Tibial artery (tissue), 4 donors: Measurements from ENCODE around the gene PMEPA1.

Source experiments
- DNase-seq, 2 donors: peaks; one replicate each; pipeline ENCODE4 v3.0.0-alpha.2; 2019
- H3K27ac ChIP-seq, 2 donors: fragments of 200-600 bp; sonication (generic) in 1 of 2; 1 replicate in 1 of 2; 2 replicates in 1 of 2; pipeline ENCODE4 v1.5.1; 2018 to 2019; ENCODE audit warnings: mild to moderate bottlenecking in 1 of 2
- H3K27me3 ChIP-seq, 2 donors: fragments of 200-600 bp; sonication (generic) in 1 of 2; one replicate each; pipeline versions ENCODE4 v1.5.1 to v1.6.0; 2016 to 2019
- H3K36me3 ChIP-seq, 3 donors: fragments of 200-600 bp; sonication (generic) in 2 of 3; one replicate each; pipeline ENCODE4 v1.5.1; 2016 to 2019; ENCODE audit warnings: mild to moderate bottlenecking in 2 of 3
- H3K4me1 ChIP-seq, 4 donors: fragments of 200-600 bp; sonication (generic) in 2 of 4; 1 replicate in 3 of 4; 2 replicates in 1 of 4; pipeline ENCODE4 v1.5.1; 2016 to 2019
- H3K4me3 ChIP-seq, 2 donors: fragments of 200-600 bp; sonication (generic) in 1 of 2; 1 replicate in 1 of 2; 2 replicates in 1 of 2; pipeline ENCODE4 v1.5.1; 2018 to 2019; ENCODE audit warnings: mild to moderate bottlenecking in 2 of 2
- H3K9me3 ChIP-seq, 3 donors: fragments of 200-600 bp; sonication (generic) in 1 of 3; one replicate each; pipeline ENCODE4 v1.5.1; 2016 to 2019
- CTCF ChIP-seq, 2 experiments: fragments of 200-600 bp in 1 of 2; fragments of 450-650 bp in 1 of 2; IDR thresholded peaks; one replicate each; pipeline ENCODE4 v1.5.1; 2017 to 2019; ENCODE audit warnings: antibody characterized with exemption in 2 of 2, mild to moderate bottlenecking in 1 of 2, moderate library complexity in 1 of 2
- intact Hi-C: fragments of 100-400 bp; cut with DNase I; formaldehyde crosslinking; loops from one replicate; pipeline ENCODE4 v1.15.0; 2023; ENCODE audit warnings: low total_unique reads

Gene PMEPA1

GRCh38 chr20:57647933-57648785, 61.7 kb downstream of the PMEPA1 start:
- no peak overlapping the region for H3K4me3 ChIP-seq
- H3K36me3 ChIP-seq, result peaks cover 29 to 39% (median 31%) of the 10 kb centered on the region in 3 donors
- intact Hi-C loops, result no loop called here
- no peaks in the 10 kb centered on the region for H3K4me1 ChIP-seq
- H3K9me3 ChIP-seq, result peaks cover 0 to 17% (median 4%) of the 10 kb centered on the region in 3 donors
- no peak for DNase-seq
- TF ChIP-seq CTCF (IDR thresholded peaks at IDR 0.05), result no peak
- no peaks in the 10 kb centered on the region for H3K27me3 ChIP-seq
- H3K27ac ChIP-seq, result no peak overlapping the region

- TF ChIP-seq CTCF (IDR thresholded peaks at IDR 0.05), result no peak
- Histone ChIP-seq H3K4me3 (no peak overlapping the region), H3K27me3 (no peaks in the 10 kb centered on the region), H3K4me1 (no peaks in the 10 kb centered on the region), H3K9me3 (peaks cover 0 to 17% (median 4%) of the 10 kb centered on the region in 3 donors), H3K27ac (no peak overlapping the region), H3K36me3 (peaks cover 20 to 30% (median 25%) of the 10 kb centered on the region in 3 donors)
- no peak for DNase-seq
- intact Hi-C loops, result no loop called here
These were observed 62.5 kb downstream of the PMEPA1 start for GRCh38 chr20:57647006-57647932.

- TF ChIP-seq CTCF (IDR thresholded peaks at IDR 0.05), result no peak
- intact Hi-C loops, result no loop called here
These were observed 70.9 kb downstream of the PMEPA1 start for GRCh38 chr20:57638895-57639236.

GRCh38 chr20:57638173-57638894, 71.5 kb downstream of the PMEPA1 start:
- DNase-seq, result no peak
- no peak for TF ChIP-seq CTCF (IDR thresholded peaks at IDR 0.05)
- H3K9me3 ChIP-seq, result peaks cover 0 to 5% (median 5%) of the 10 kb centered on the region in 3 donors
- H3K4me3 ChIP-seq, result no peak overlapping the region
- H3K4me1 ChIP-seq, result no peaks in the 10 kb centered on the region
- intact Hi-C loops, result no loop called here
- H3K36me3 ChIP-seq, result no peaks in the 10 kb centered on the region
- H3K27ac ChIP-seq, result no peak overlapping the region
- H3K27me3 ChIP-seq, result no peaks in the 10 kb centered on the region

More at GRCh38 chr20:57638895-57639236, 70.9 kb downstream of the PMEPA1 start:
- peaks cover 0 to 8% (median 8%) of the 10 kb centered on the region in 3 donors for H3K9me3 ChIP-seq
- H3K36me3 ChIP-seq, result no peaks in the 10 kb centered on the region
- H3K27ac ChIP-seq, result no peak overlapping the region
- DNase-seq, result no peak
- H3K27me3 ChIP-seq, result no peaks in the 10 kb centered on the region
- H3K4me1 ChIP-seq, result no peaks in the 10 kb centered on the region
- H3K4me3 ChIP-seq, result no peak overlapping the region

- no peak for TF ChIP-seq CTCF (IDR thresholded peaks at IDR 0.05)
- Histone ChIP-seq H3K36me3 (no peaks in the 10 kb centered on the region), H3K9me3 (peaks cover 0 to 5% (median 5%) of the 10 kb centered on the region in 3 donors), H3K27me3 (no peaks in the 10 kb centered on the region), H3K27ac (no peak overlapping the region), H3K4me3 (no peak overlapping the region), H3K4me1 (no peaks in the 10 kb centered on the region)
- intact Hi-C loops, result no loop called here
- DNase-seq, result no peak
These were observed 75.8 kb downstream of the PMEPA1 start for GRCh38 chr20:57633945-57634491.
